HG03064 (cell line): ENCODE results near the gene PITX1.

Experiments
- ATAC-seq: cut with Tn5 transposase; IDR thresholded peaks from one replicate; pipeline ENCODE4 v1.9.1; 2021; ENCODE audit warnings: low read depth; ENCODE audit not compliant: unreplicated experiment

The PITX1 gene

DNA sequence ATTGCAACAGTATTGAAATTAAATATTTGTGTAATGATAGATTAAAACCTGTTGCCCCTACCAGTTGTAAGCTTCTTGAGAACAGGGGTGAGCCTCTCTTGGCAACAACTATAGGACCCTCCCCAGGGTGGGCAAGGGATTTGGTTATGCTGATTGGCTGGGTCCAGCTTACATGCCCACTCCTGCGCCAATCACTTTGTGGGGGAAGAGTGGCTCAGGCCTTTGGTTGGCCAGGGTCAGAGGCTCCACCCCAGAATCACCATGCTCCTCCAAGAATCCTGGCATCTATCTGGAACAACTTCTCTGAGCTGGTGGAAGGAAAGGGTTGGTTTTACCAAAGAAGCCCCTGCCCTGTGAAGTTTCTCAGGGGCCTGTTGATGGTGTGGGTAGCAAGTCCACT, 8.6 kb upstream of the PITX1 start:
- ATAC-seq: no peak

- ATAC-seq: no peak
These were observed 7.7 kb upstream of the PITX1 start for GRCh38 chr5:135041726-135042125.

GRCh38 chr5:135041145-135041587, 7.1 kb upstream of the PITX1 start:
- no peak for ATAC-seq

DNA sequence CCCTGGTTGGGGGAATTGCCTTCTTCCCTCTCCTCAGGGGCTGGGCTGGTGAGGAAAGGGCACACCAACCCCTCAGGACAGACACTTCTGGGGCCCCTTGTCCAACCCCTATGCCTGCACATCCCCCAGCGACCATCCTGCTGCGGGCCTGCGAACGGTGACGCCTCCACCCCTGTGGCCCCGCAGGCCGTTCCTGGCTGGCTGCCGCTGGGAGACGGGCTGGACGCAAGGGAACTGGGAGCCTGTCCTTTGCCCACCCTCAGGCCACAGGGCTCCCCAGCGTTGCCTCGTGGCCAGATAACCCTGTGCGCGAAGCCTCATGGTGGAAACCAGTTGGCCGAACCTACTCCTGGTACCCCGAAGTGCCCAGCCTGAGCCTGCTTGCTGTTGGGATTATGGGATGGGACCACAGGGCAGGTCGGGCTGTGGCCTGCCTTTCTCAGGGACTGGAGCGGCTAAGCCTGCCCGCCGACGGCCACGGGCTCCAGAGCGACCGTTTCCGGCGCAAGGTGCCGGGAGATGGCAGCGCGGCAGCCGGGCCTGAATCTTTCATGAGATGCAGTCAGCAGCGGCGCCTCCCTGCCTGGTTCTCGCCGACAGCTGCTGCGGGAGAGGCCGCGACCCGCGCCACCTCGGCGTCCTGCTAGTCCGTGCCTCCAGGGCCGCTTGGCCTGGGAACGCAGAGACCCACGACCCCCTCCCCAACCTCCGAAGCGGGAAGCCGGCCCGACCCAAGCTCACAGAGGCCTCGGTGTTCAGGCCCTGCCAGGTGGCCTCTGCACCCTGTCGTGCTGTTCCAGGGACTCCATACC, 6.5 kb upstream of the PITX1 start:
- no peak for ATAC-seq

- ATAC-seq: no peak
These were observed 6.0 kb upstream of the PITX1 start for GRCh38 chr5:135040034-135040332.

- no peak for ATAC-seq
These were observed 5.4 kb upstream of the PITX1 start for GRCh38 chr5:135039271-135040033.

- no peak for ATAC-seq
These were observed 4.8 kb upstream of the PITX1 start for GRCh38 chr5:135038813-135039270.

DNA sequence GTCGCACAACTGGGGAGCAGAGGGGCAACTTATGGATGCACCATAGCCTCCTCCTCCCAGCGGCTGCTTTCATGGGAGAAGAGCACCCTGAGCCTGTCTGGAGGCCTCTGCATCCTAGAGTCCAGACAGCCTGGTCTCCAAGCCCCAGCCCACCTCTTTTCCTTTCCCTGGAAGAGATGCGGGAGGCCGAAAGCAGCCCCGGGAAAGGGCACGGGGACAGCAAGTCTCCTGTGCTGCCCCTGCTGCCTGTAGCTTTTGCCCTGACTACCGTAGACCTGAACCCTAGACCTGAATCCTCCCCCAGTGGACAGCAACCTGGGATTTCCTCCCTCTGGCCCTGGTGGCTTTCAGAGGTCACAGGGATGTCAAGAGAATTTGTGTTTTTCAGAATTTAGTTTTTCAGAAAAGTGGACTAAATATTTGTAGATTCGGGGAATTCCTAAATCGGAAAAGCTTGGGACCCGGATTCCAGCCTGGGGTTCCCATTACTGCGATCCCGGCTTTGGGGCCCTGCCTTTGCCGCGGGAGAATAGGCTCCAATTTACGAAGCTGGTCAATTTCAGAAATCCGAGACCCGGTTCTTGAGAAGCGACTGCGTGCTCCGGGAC, 4.3 kb upstream of the PITX1 start:
- no peak for ATAC-seq

- no peak for ATAC-seq
These were observed 3.6 kb upstream of the PITX1 start for GRCh38 chr5:135037519-135038204.

DNA sequence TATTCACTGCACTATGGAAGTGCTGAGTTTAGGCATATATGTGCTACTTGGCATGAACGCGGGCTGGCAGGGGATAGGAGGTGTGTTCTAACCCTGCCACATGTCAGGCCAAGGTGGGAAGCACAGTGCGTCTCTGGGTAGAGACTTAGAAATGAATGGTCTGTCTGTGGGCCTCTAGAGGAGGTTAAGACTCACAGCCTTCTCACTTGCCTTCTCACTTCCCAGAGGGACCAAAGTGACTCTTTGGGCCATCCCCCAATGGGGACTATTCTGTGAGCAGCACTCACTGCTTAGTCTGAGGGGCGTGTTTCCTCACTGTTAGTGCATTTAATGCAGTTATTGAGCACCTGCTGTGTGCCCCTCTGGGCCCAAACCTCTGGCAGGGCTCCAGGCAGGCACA, 2.4 kb upstream of the PITX1 start:
- ATAC-seq: no peak

DNA sequence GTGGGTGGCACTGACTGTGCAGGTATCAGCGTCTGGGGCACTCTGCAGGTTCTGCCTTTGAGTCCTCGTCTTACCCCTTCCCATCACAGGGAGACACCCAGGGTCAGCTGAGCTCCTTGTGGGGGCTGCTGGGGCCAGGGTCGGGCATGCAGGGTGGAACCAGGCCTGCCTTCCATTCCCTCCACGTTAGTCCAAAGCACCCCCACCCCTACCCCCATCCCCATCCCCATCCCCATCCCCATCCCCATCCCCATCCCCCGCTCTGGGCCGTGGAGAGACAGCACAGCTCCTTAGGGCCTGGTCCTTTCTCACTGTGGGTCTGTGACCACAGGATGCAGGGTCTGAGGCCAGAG, 1.6 kb upstream of the PITX1 start:
- no peak for ATAC-seq

DNA sequence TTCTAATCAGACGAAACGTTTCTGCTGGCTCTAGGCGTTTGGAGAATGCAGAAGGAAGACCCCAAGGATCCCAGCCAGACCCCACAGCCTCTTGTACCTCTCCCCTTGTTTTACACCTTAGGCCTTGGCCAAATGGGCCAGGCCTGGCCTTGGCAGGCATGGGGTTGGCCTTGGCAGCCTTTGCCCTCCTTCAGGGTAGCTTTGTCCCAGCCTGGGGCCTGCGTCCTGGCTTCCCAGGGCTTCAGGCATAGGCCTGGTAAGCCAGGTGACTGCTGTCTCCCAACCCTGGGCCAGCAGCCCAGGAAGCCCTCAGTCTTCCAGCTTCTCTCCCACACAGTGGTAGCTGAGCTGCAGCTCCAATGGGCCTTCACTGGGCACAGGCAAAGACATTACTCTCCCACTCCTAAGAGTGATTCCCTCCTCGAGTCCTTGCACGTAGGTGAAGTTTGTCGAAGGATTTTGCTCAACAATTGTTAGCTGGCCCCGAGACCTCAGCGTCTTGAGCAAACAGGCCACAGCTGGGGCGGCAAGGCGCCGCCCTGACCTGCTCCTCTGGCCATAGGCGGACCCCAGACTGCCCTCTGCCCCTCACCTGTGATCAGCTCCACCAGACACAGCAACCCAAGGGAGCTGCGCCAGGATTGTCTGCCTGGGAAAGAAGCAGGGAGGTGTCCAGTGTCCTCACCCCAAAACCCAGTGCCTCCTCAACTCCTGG, 1.1 kb upstream of the PITX1 start:
- ATAC-seq: no peak

DNA sequence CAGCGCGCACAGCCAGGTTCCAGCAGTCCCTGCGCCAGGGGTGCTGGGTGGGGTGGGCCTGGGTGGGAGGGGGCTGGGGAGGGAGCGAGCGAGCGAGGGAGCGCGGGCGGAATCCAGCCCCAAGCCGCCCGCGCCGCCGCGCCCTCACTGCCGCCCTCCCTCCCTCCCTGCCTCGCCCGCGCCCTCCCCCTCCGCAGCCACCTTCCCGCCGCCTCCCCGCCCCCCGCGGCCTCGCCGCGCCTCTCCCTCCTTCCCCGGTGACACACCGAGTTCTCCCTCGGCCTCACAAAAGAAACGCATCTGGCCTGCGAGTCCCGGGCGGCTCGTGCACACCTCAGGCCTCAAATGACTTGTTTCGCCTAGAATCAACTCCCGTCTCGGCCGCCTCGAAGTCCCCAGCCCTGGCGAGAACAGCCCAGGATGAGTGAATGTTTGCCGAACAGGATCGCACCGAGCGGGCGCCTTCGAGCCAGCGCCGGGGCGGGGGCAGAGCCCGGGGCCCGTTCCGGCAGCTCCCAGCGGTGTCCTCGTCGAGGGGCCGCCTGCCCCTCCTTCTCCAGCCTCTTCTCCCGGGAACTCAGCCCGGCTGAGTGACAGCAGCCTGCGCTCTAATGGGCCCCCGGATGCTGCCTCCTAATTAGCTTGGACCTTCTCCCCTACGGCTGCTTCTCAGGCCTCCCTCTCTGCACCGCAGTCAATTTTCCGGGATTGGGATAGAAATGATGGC, 371 bp upstream of the PITX1 start:
- ATAC-seq: no peak

GRCh38 chr5:135032999-135033861, 798 bp downstream of the PITX1 start:
- ATAC-seq: no peak

DNA sequence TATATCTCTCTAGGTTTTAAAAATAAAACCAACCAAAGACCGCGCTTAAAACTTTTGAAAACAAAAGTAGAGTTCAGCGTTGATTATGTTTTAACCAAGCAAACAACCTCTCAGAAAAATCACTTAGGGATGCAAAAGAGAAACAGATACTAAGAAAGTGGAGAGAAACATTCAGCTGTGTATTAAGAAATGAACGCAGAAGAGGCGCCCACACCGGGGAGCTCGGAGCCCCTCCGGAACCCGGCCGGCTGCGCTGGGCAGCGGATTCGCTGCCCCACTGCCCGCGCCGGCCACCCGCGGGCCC, 1.4 kb downstream of the PITX1 start:
- ATAC-seq: no peak

DNA sequence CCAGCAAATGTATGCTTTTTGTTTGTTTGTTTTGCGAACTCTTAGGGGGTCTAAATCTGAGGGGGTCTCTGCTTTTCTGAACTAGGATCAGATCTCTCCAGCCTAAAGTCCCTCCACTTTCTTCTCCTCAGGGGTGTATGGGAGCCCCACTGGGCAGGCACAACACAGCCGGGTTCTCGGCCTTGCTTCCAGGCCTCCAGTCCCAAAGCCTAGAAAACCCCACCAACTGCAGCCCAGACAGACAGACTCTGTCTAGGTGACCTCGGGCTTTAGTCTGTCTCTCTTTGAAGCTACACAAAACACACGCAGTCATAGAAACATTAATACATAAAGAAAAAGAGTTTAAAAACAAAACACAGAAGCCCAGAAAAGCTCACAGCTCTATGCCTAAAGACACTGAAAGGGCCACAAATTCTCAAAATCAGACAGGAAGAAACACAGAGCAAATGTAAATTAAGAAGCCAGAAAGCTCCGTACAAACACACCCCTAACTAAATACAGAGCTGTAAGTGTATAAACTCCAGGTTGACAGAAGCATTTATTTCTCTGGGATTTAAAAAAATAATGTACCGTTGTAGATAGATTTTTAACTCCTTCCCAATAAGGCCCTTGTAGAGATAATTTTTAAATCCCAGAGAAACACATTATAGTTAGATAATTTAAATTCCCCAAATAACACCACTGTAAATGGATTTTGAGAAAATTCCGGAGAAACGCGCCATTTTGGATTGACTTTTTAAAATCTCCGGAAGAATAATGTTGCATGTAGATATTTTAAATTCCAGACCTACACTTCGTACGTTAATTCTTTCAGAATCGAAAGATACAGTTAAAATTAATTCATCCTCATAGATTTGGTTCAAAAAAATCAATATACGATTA, 2.0 kb downstream of the PITX1 start:
- ATAC-seq: no peak

GRCh38 chr5:135030956-135031812, 2.8 kb downstream of the PITX1 start:
- ATAC-seq: no peak
